K562 (cell line): ENCODE results near the gene THAP9. TPM values are rescaled to one million over a fixed set of nuclear protein-coding genes. Genes with fewer than 3 reads are reported as not detected.

Experiments used
- ATAC-seq: fragments of 200-7000 bp; cut with Tn5 transposase; 3 replicates; pipeline ENCODE4 v1.9.1; 2020; ENCODE audit warnings: moderate library complexity
- BruUV-seq: library from RNA; stranded (reverse); fragments of 400-500 nt; replicated peaks from 2 replicates; lab custom pipeline; 2021; lab: Mats Ljungman, UMichigan
- CTCF ChIA-PET: fragments of 300-600 bp; formaldehyde crosslinking; extraction: SDS; loops from one replicate; lab custom pipeline; 2021; ENCODE audit warnings: low intra/inter-chr PET ratio; lab: Yijun Ruan, JAX
- POLR2A ChIA-PET: fragments of 300-600, 350-650 bp; sonication (Branson Sonifier 250); formaldehyde crosslinking; extraction: SDS; loops from one replicate; lab custom pipeline; 2021; ENCODE audit warnings: antibody characterized with exemption, inconsistent platforms; lab: Yijun Ruan, JAX
- DNase-seq, 4 experiments: peaks; one replicate each; pipeline versions ENCODE4 v3.0.0 to v3.0.0-alpha.2; 2011 to 2018; ENCODE audit warnings: low spot score in 3 of 4, mixed read lengths in 3 of 4; ENCODE audit errors: extremely low read depth in 1 of 4
- FAIRE-seq: peaks from 2 replicates; lab custom pipeline; 2011; peaks lifted over from hg19 to GRCh38; lab: Jason Lieb, UNC
- H2AFZ ChIP-seq: 2 replicates; pipeline ENCODE4 v1.6.0; 2011; ENCODE audit warnings: low read depth, low read length, control low read depth, inconsistent platforms
- H3K27ac ChIP-seq: fragments of 200-600 bp; 3 replicates; pipeline ENCODE4 v1.8.0; 2011; ENCODE audit warnings: low read depth, mild to moderate bottlenecking, control low read depth, inconsistent platforms, low read length, moderate library complexity, mixed read lengths; ENCODE audit errors: extremely low read depth
- H3K27me3 ChIP-seq, 2 experiments: fragments of 300-600 bp in 1 of 2; 2 replicates in 1 of 2; 3 replicates in 1 of 2; pipeline versions ENCODE4 v1.6.0 to v1.8.0; 2011; ENCODE audit warnings: inconsistent platforms in 2 of 2, low read length in 2 of 2, mild to moderate bottlenecking in 1 of 2, mixed read lengths in 1 of 2, moderate library complexity in 1 of 2; ENCODE audit not compliant: control insufficient read depth in 2 of 2, insufficient read depth in 2 of 2
- H3K36me3 ChIP-seq: fragments of 300-600 bp; 3 replicates; pipeline ENCODE4 v1.8.0; 2011; ENCODE audit warnings: mild to moderate bottlenecking, low read length, inconsistent platforms; ENCODE audit not compliant: control insufficient read depth, insufficient read depth
- H3K4me1 ChIP-seq, 2 experiments: fragments of 200-600 bp in 1 of 2; replicated peaks in 1 of 2; 2 replicates in 1 of 2; 3 replicates in 1 of 2; pipeline versions ENCODE4 v1.5.1 to v1.8.0; 2011; ENCODE audit warnings: inconsistent platforms in 2 of 2, low read length in 2 of 2, mild to moderate bottlenecking in 1 of 2, mixed read lengths in 1 of 2, moderate library complexity in 1 of 2; ENCODE audit not compliant: control insufficient read depth in 2 of 2, insufficient read depth in 2 of 2
- H3K4me2 ChIP-seq: 2 replicates; pipeline ENCODE4 v1.6.1; 2011; ENCODE audit warnings: low read length, control low read depth, inconsistent platforms, mixed read lengths; ENCODE audit not compliant: insufficient read depth
- H3K4me3 ChIP-seq: fragments of 200-600 bp; sonication (generic), shearing (Covaris generic); 2 replicates; pipeline ENCODE4 v1.5.1; 2016; ENCODE audit warnings: control low read depth, inconsistent platforms
- H3K79me2 ChIP-seq: fragments of 200-600 bp; 3 replicates; pipeline ENCODE4 v1.8.0; 2011; ENCODE audit warnings: low read length, inconsistent platforms; ENCODE audit not compliant: control insufficient read depth, insufficient read depth
- H3K9ac ChIP-seq, 2 experiments: 2 replicates each; pipeline versions ENCODE4 v1.6.0 to v1.6.1; 2011; ENCODE audit warnings: low read depth in 2 of 2, low read length in 2 of 2, control low read depth in 1 of 2, inconsistent platforms in 1 of 2, mild to moderate bottlenecking in 1 of 2, mixed read lengths in 1 of 2; ENCODE audit not compliant: insufficient read depth in 1 of 2
- H3K9me1 ChIP-seq: one replicate; pipeline ENCODE4 v1.6.0; 2011; ENCODE audit warnings: inconsistent platforms, mild to moderate bottlenecking, low read length, moderate library complexity; ENCODE audit not compliant: control insufficient read depth, insufficient read depth
- H3K9me3 ChIP-seq: replicated peaks from 2 replicates; pipeline ENCODE4 v1.5.1; 2011; ENCODE audit warnings: low read depth, low read length, inconsistent platforms; ENCODE audit not compliant: control insufficient read depth, insufficient read depth
- H4K20me1 ChIP-seq: replicated peaks from 2 replicates; pipeline ENCODE4 v1.6.1; 2011; ENCODE audit warnings: low read length, inconsistent platforms, mixed read lengths; ENCODE audit not compliant: control insufficient read depth, insufficient read depth
- CHD1 ChIP-seq: fragments of 200-600 bp; sonication (generic); IDR thresholded peaks from one replicate; pipeline ENCODE4 v1.6.1; 2012; ENCODE audit warnings: mild to moderate bottlenecking, moderate library complexity, low read length, inconsistent platforms
- ELK1 ChIP-seq: sonication (generic); formaldehyde crosslinking; IDR thresholded peaks from 2 replicates; pipeline ENCODE4 v1.8.1; 2022; ENCODE audit warnings: missing genetic modification reagents
- ETS2 ChIP-seq: IDR thresholded peaks from 2 replicates; pipeline ENCODE4 v1.6.1; 2016; ENCODE audit warnings: borderline replicate concordance, missing genetic modification characterization, mild to moderate bottlenecking, moderate library complexity, missing compliant biosample characterization; ENCODE audit not compliant: poor library complexity, severe bottlenecking
- FOXO4 ChIP-seq: fragments of 450-650 bp; formaldehyde crosslinking; IDR thresholded peaks from 2 replicates; pipeline ENCODE4 v1.4.0; 2020; ENCODE audit warnings: mild to moderate bottlenecking, moderate library complexity
- HINFP ChIP-seq: fragments of 450-650 bp; conservative IDR thresholded peaks from 2 replicates; pipeline ENCODE4 v1.6.1; 2016; ENCODE audit warnings: missing genetic modification characterization, low read depth, mild to moderate bottlenecking, control low read depth, missing compliant biosample characterization
- NEUROD1 ChIP-seq: fragments of 150-350 bp; IDR thresholded peaks from 2 replicates; pipeline ENCODE4 v1.6.1; 2014; ENCODE audit warnings: borderline replicate concordance, low read length, low read depth; ENCODE audit not compliant: partially characterized antibody
- SAFB2 ChIP-seq: fragments of 200-400 bp; formaldehyde crosslinking; IDR thresholded peaks from 2 replicates; pipeline ENCODE4 v1.6.1; 2018; ENCODE audit warnings: borderline replicate concordance, low read length, low read depth, moderate library complexity; ENCODE audit not compliant: severe bottlenecking
- SMAD3 ChIP-seq: fragments of 450-650 bp; formaldehyde crosslinking; conservative IDR thresholded peaks from 2 replicates; pipeline ENCODE4 v1.4.0; 2020; ENCODE audit warnings: mild to moderate bottlenecking
- TRIM25 ChIP-seq: fragments of 450-650 bp; IDR thresholded peaks from 2 replicates; pipeline ENCODE4 v1.7.0; 2016; ENCODE audit warnings: borderline replicate concordance
- WGBS: fragments of 100-300 bp; shearing (Covaris generic); methylation state at CpG from one replicate; pipeline ENCODE4 v1.1.6; 2016; ENCODE audit warnings: low coverage, mixed read lengths; ENCODE audit not compliant: insufficient coverage; ENCODE audit errors: missing lambda C conversion rate; 5-methylcytosine and 5-hydroxymethylcytosine counted together
- in situ Hi-C: fragments of 300-500 bp; cut with MboI; formaldehyde crosslinking; loops from 4 replicates; pipeline ENCODE4 v1.15.0; 2018; ENCODE audit warnings: inconsistent platforms, mixed read lengths
- intact Hi-C: fragments of 100-400 bp; cut with micrococcal nuclease; formaldehyde crosslinking; loops from 2 replicates; pipeline ENCODE4 v1.14.2; 2022
- polyA plus RNA-seq, 8 experiments: library from polyadenylated mRNA; depleted of rRNA in 4 of 8; stranded (reverse) in 5 of 8; unstranded in 3 of 8; fragments of >200 nt; fragmentation: Nextera tagmentation in 2 of 8; fragmentation: Illumina TruSeq in 1 of 8; extraction: Ambion mirVana in 2 of 8; extraction: Trizol in 1 of 8; gene quantifications; 2 replicates each; pipeline versions ENCODE4 v1.2.1 to v1.2.3, GENCODE V29; 2011 to 2014; ENCODE audit warnings: inconsistent platforms in 1 of 8, missing spikeins in 1 of 8
- total RNA-seq, 7 experiments: library from RNA; depleted of rRNA in 6 of 7; stranded (reverse); fragments of >200 nt in 6 of 7; fragmentation: Illumina TruSeq in 2 of 7; extraction: Trizol in 2 of 7; gene quantifications; 2 replicates each; pipeline versions ENCODE4 v1.2.1 to v1.2.3, GENCODE V29; 2011 to 2021; ENCODE audit warnings: low replicate concordance in 1 of 7

Gene THAP9
- total and polyA plus RNA-seq, 9 of the 15 experiments (the other 6 are each of a cell fraction or from before 2014, with no cell fraction given): 3.4 to 7.0 (median 5.4) TPM

- peak; percentile 79 for FAIRE-seq
- under 1% methylated on average over 63 of the region's 71 CpGs for WGBS
- Histone ChIP-seq H3K27ac (peak within 1 kb of the TSS; percentile 97), H3K27me3 (no peaks in the 10 kb centered on the region), H3K9me3 (no peaks in the 10 kb centered on the region), H3K4me2 (peak within 1 kb of the TSS; percentile 92), H4K20me1 (0 out of 2 replicates have a peak, but pooled peaks cover 4% of the 10 kb centered on the region), H3K36me3 (peaks cover 45% of the 10 kb centered on the region), H3K4me3 (peak within 1 kb of the TSS; percentile 96), H3K79me2 (peaks cover 78% of the 10 kb centered on the region), H3K9ac (peak within 1 kb of the TSS; percentile 99), H3K4me1 (peaks cover 6 to 18% of the 10 kb centered on the region in 2 experiments; a peak in 4 of 5 replicates), H3K9me1 (no peaks in the 10 kb centered on the region), H2AFZ (peak within 1 kb of the TSS; percentile 95)
- peak; percentile 88 for ATAC-seq
- POLR2A ChIA-PET: interaction anchor here (0.7 to 3.9 kb wide), 6 partner anchors 9 to 144 kb away, joined by 3 to 39 read pairs (median 3); partner anchors contain the start of genes COPS4 and THAP9
- TSS peak; percentile 97 for BruUV-seq
- CTCF ChIA-PET: no interaction called here
- intact Hi-C loops: no loop called here
- in situ Hi-C loops: no loop called here
- DNase-seq: peak; percentile 89 to 98 (median 90)
- no peak for TF ChIP-seq ELK1
- no peak for TF ChIP-seq ETS2 (tag)
- peak; percentile 45 for TF ChIP-seq CHD1
- TF ChIP-seq SAFB2: no peak
- 0 out of 2 replicates have a peak, but pooled peaks have one; percentile 41 for TF ChIP-seq SMAD3
- TF ChIP-seq FOXO4: 0 out of 2 replicates have a peak, but pooled peaks have one; percentile 25
- peak; percentile 79 for TF ChIP-seq NEUROD1
- no peak for TF ChIP-seq TRIM25
- TF ChIP-seq HINFP (tag): no peak
Measured at GRCh38 chr4:82890901-82891706, 9.4 kb upstream of the THAP9 start, which contains the start of gene SEC31A. TSS of gene SEC31A (minus strand) at chr4:82891153. CDS start at chr4:82881936, 9,217 bp downstream.
